ENCODE measurements around the gene KCNH5.
"Not testable (repeated sequence)": the region's sequence is repeated elsewhere in the genome, so short reads cannot be mapped to it uniquely, and the experiment has no call there.

KCNH5 gene

DNA sequence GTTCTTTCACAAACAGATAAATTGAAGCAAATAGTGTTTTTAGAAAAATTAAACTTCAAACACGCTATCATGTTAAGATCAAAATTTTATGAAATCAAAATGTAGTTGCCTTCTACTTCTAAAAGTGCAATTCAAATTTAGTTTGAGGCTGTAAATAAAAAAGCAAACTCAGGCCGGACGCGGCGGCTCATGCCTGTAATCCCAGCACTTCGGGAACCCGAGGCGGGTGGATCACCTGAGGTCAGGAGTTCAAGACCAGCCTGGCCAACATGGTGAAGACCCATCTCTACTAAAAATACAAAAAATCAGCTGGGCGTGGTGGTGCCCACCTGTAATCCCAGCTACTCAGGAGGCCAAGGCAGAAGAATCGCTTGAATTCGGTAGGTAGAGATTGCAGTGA is 298.4 kb downstream of the KCNH5 start:
- in situ Hi-C loops (cut with HindIII; ENCODE audit: low sequenced_read_pairs) = not testable (repeated sequence)

DNA sequence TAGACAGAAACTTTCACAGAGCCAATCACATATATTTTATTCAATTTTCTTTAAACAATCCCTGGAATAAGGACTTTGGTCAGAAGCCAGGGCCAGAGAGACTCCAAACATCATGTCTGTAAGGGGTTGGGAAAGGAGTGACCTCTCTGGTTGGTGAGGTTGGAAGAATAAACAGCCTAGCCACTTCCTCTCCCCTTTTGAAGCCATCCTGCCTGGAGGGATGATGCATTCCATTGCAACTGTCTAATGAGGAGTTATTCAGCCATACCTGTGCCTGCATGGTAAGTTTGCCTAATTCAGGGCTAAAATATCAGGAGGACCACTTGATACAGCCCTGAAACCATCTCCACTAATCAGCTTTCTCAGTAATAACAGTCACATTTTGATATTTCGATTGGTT is 299.8 kb downstream of the KCNH5 start:
- in situ Hi-C loops (cut with HindIII; ENCODE audit: low sequenced_read_pairs) = no loop called here

DNA sequence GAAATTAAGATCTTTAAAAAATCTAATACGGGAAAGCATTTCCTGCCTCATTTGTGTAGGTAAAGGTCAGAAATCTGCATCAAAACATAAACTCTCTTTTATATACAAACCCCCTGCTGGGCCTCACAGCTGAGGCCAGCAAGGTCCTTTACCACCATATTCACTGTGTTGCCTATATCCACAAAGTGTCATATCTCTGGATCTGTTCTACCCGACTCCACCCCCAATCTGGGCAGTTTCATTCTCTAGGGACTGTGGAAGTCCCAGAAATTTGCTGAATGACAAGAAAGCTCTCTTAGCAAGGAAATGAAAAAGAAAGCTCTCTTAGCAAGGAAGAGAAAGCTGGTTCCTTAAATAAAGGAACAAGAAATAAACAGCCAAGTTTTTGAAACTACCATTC is 301.7 kb downstream of the KCNH5 start:
- in situ Hi-C loops (cut with HindIII; ENCODE audit: low sequenced_read_pairs) = no loop called here

DNA sequence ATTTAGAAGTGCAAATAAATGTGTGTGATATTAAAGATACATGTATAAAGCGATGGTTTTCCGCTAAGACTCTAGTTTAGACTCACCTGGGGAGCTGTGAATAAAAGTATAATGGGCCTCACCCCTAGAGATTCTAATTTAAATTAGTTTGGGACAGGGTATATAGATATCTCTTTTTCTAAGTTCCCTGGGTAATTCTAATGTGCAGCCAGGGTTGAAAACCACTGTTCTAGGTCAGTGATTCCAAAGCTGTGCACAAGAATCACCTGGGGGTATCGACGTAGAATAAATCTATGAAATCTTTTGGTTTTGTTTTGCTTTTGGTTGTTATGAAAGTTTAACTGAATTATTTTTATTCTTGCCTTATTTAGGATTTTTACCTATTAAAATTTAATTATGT is 302.1 kb downstream of the KCNH5 start:
- in situ Hi-C loops (cut with HindIII; ENCODE audit: low sequenced_read_pairs) = no loop called here

DNA sequence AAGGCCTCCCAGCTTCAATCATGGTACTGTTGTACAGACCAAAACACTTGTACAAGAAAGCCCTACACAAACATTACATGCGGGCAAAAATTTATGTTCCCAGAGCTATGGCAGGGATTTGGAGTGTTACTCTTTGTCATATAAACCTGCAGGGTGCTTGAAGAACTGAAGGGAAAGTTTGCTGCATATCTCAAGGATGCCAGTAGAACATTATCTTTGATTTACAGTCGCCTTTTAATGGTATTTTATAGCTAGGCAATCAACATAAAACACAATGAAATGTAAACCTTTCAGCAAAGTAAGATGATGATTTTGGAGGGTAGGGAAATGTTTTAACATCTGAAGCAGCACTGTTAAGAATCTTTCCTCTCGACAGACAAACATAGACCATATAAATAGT is 305.6 kb downstream of the KCNH5 start:
- in situ Hi-C loops (cut with HindIII; ENCODE audit: low sequenced_read_pairs) = no loop called here

DNA sequence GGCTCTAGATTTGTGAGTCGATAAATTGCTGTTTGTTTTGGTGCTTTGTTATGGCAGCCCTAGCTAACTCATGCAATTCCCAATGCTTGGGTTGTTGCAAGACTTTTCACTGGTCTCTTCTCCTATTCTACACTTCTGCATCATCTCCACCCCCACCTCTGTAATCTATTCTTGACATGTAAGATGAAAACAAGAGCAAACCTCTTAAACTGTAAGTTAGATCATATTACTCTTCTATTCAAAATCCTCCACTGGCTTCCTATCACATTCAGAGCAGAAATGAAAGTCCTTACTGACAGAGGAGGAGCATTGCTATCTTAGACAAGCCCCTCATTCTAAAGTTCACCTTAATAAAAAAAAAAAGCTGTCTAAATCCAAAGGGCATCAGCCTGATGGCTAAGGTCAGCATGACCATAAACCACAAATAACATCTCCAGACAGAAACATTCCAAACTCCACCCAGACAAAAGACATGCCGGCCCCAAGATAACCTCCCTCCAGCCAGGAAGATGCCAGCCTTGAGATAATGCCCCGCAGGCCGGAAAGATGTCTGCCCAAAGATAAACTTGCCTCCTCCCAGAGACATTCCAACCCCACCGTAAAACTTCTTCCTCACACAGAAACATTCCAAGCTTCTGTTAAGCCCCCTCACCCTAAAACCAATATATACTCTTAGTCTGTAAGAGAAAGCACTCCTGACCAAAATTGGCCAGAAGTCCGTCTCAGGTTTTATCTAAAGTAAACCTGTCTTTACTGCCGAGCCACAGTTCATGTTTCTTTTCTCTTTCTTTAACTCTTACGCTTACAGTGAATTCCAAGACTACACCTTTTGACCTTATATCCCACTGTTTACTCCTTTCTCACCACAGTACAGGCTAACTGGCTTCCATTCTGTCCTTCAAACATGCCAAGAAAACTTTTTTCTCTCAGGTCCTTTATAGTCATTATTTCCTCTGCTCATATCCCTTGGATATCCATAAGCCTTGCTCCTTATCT is 308.9 kb downstream of the KCNH5 start:
- in situ Hi-C loops (cut with HindIII; ENCODE audit: low sequenced_read_pairs) = no loop called here

DNA sequence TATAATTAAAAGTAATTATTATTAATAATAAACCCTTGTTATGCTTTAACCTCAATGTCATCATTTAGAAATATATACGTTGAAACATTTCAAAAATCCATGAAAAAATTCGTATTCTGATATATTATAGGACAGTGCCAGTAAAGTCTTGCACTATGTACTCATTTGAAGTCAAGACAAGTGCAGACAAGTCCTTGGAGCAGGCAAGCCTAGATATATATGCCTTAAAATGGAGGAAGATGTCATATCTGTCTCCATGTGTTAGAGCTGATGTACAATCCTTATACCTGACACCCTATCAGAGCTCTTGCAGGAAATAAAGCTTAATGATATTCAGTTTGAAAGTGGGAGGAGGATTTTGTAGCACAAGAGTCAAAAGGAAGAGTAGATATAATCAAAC is 310.4 kb downstream of the KCNH5 start:
- in situ Hi-C loops (cut with HindIII; ENCODE audit: low sequenced_read_pairs) = no loop called here

DNA sequence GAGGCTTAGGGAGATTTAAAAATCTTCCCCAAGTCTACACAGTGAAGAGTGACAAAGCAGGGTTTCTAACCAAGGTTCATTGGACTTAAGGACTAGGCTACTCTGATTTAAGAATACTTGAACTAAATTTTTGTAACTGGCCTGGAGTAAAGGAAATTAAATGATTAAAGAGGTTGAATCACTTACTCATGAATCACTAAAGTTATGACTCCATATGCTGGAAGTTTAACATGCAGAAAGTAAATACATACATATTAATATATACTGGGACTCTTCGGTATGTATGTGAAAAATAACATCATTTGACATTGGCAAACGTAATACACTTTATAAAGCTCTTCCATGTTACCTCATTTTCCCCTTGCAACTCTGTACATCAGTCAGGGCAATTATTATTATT is 322.9 kb downstream of the KCNH5 start:
- in situ Hi-C loops (cut with HindIII; ENCODE audit: low sequenced_read_pairs) = no loop called here

DNA sequence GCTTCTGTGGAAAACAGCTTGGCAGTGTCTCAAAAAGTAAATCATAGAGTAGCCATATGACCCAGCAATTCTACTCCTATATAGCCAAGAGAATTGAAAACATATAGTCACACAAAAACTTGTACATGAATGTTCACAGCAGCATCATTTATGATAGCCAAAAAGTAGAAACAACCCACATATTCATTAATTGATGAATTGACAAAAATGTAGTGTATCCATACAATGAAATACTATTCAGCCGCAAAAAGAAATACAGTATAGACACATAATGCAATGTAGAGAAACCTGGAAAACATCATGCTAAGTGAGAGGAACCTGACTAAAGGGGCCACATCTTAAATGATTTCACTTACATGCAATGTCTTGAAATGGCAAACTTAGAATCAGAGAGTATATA is 326.6 kb downstream of the KCNH5 start:
- in situ Hi-C loops (cut with HindIII; ENCODE audit: low sequenced_read_pairs) = no loop called here

DNA sequence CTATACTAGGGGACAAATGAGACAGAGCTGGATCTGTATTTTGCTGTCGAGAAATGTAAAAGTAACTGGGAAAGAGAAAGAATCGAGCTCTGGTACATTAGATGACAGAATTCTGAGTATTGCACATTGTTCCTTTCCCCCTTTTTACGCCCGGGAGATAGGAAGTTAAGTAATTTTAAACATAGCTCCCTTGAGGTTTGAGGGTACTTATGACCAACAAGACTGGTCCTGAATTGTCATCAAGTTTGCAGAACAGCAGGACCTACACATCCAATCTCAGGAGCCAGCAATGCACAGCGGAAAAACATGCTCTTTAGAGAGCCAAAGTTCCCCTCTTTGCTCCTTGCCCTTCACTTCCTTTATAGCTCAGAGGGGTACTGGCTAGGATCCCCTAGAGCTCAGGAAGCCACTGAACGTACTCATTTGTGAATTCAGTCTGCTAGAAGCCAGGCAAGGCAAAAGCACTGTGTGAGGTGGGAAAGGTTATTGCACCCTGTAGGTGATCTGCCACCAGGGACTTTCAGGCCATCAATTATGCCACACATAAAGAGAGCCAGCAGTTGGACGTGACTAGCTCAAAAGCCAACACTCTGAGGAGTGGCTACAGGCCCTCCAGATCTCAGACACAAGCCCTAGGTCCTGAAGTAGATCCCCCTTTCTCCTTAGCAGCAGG is 333.8 kb downstream of the KCNH5 start:
- in situ Hi-C loops (cut with HindIII; ENCODE audit: low sequenced_read_pairs) = no loop called here

DNA sequence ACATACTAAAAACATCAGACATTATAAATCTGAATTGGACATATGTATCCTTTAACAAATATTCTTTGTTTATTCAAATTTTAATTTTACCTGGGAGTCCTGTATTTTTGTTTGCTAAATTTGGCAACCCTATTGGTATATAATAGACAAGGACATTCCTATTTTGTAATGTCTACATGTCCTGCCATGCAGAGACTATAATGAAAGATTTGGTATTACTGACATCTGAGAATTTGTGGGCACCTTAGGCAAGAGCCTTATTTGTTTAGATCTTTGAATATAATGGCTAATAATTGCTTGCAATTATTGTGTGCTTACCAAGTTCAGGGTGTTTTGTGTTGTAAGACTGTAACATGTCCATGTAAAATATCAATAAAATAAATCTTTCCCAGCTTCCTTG is 334.4 kb downstream of the KCNH5 start:
- in situ Hi-C loops (cut with HindIII; ENCODE audit: low sequenced_read_pairs) = no loop called here

DNA sequence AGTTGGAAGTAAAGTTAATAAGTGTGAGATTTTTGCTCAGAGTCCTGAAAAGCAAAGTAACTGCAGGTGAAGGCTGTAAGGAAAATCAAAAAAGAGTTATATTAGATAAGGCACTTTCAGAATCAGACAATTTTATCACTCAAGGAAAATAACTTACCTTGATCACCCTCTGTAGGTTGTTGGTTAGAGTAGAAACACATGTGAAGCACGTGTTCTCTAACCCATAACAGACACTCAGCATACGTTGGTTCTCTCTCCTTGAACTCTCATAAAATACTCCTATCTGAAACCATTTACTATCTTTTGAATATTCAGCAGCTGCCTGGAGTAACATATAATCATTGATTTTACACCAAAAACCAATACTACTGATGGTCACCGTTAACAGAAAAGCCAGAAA is 335.5 kb downstream of the KCNH5 start:
- in situ Hi-C loops (cut with HindIII; ENCODE audit: low sequenced_read_pairs) = no loop called here

DNA sequence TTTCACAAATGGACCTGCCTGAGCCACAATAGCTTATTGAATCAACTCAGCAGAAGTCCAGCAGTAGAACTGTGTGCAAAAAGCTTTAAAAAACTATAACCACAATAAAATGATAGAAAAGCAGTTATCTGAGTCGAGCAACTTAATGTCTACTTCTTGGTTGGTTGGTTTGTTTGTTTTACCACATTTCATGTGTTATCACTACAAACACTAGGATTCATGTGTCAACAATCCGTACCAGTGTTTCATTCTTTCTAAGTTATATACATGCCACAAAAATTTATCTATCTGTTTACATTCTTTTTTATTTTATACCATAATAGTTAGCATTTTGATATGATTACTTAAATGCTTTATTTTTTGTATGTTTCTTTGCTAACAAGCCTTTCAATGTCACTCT is 339.0 kb downstream of the KCNH5 start:
- in situ Hi-C loops (cut with HindIII; ENCODE audit: low sequenced_read_pairs) = no loop called here

DNA sequence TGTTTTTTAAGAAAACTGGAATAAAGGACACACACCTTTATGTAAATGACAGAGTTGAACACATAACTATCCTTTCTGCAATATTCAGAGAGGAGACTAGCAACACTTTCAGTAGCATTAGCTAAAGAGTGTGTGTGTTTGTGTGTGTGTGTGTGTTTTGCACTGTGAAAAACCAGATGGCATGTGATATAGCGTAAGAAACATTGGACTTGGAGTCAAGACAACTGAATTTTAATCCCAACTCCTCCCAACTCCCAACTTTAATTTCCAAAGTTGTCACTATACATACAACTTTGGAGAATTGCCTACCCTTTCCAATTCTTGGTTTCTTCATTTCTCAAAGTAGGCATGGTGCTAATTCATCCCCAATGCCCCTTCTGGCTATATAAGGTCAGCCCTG is 347.8 kb downstream of the KCNH5 start:
- in situ Hi-C loops (cut with HindIII; ENCODE audit: low sequenced_read_pairs) = no loop called here

DNA sequence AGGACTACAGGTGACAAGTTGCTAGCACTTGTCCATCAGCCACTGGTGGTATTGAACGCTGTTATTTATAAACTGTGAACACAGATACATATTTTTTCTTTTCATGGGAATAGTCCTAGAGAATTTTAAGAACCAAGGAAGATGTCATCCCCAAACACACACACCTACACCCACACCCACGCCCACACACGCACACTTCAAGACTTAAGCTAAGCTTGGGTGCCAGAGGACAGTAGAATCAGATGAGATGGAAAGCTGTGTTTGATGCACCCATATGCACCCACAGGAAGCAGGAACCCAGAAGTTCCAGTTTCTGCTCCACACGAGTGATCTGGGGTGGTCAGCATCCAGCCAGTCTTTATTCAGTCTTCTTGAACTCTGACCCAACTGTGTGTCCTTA is 348.3 kb downstream of the KCNH5 start:
- in situ Hi-C loops (cut with HindIII; ENCODE audit: low sequenced_read_pairs) = no loop called here

DNA sequence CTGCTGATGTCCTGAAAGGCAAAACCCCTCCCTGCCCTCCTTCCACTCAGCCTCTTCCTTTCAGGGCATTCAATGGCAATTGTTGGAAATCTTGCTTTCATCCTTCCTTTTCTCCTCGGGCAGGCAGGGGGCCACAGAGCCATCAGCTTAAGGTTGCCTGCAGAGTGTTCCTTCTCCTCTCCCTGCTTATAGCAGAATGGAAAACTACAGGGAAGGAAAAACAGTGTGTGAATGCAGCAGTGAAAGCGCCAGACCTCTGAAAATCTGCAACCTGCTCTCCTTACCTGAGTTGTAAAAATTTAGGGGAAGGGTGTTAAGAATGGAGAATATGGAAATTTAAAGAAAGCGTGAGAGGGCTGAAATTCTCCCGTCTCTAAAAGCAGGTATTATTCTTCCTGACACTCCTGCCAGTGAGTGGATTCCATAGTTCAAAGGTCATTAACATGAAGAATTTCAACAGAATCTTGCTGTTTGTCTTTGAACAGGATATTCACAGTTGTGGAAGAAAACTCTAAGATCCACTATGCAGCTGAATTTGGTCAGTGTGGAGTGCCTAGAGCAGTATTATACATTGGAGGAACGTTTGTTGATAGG is 348.8 kb downstream of the KCNH5 start:
- in situ Hi-C loops (cut with HindIII; ENCODE audit: low sequenced_read_pairs) = no loop called here

DNA sequence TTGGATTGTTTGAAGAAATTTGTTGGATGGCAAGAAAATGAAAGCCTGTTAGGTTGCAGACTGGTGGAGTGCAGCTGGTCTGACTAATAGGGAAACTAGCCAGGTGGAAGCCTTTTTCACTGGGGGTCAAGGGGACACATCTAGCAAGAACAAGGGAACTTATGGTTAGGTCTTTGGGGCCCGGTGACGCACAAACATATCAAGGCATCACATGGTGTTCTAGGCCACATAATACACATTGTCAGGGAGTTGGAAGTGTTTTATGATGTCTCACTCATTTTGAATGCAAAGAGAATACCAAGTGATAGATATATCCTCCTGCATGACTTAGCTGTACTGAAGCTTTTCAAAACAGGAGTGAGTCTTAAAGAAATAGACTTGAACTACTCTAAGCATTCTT is 351.2 kb downstream of the KCNH5 start:
- in situ Hi-C loops (cut with HindIII; ENCODE audit: low sequenced_read_pairs) = no loop called here

DNA sequence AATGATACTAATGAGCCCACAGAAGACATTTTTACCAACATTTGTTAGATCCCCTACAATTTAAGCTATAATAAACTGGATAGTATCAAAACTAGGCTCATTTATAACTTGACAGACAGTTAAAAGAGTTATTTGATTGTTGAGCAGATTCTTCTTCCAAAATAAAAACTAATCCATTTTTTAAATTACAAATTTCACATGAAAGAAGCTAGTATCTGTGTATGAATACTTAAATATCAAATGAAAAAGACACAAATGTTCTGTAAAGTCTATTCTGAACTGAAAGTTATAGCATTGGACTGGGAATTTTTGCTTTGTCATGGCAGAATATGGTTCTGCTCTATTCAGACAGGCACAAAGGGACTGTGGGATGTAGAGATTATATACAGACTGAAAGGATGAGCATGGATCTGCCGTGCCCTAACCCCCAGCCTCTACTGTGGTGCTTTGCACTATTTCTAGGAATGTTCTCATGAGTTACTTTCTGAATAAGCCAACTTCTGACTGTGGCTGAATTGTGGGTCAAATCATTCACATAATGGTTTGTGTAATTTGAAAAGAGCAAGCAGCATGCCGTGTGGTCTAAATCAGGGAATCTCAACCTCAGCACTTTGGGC is 352.7 kb downstream of the KCNH5 start:
- in situ Hi-C loops (cut with HindIII; ENCODE audit: low sequenced_read_pairs) = no loop called here

DNA sequence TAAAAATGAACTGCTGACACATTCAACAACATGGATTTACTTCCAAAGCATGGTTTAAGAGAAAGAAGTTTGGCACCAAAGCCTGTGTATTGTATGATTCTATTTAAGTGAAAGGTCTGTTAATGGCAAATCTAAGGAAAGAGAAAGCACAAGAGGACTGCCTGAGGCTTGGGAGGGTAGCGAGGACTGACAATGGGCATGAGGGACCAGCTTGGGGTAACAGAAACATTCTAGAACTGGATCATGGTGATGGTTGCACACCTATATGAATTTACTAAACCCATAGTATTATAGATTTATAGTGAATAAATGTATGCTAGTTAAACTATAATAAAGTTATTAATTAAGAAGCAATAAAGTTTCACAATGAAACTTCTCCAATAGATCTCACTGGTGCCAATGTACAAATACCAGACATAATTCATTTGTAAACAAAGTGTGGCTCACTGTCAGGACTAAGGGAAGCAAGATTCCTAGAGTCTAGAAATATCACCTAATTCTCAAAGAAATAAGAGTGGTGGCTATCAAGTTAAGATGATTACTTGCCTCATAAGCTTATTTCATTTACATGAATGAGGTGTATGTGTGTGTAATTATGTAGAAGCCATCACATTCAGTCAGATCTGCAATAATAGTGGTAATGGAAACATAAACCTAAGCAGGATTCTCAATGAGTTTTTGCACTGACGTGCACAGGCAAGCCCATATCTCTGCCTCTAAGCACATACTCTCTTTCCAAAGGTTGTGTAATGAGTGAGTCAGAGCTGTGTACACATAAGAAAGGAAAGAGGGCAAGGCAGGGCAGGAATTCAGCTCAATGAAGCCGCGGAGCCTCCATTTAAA is 353.4 kb downstream of the KCNH5 start:
- in situ Hi-C loops (cut with HindIII; ENCODE audit: low sequenced_read_pairs) = no loop called here

DNA sequence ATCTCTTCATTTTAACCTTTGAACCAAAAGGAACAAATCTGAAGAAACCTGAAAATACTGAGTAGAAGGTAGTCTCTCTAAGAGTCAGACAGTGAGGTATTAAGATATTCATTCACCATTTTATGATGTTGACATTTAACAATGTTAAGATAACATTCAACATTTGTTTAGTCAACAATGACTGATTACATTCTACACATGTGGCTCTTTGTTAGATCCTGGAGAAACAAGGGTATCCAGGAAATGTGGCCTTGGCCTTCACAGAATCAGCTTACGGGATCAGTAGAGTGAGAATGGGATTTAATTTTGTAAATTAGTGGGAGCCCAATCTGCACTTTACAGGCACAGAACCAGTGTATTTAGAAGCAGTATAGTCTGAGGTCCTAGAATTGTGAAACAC is 355.5 kb downstream of the KCNH5 start:
- in situ Hi-C loops (cut with HindIII; ENCODE audit: low sequenced_read_pairs) = no loop called here

DNA sequence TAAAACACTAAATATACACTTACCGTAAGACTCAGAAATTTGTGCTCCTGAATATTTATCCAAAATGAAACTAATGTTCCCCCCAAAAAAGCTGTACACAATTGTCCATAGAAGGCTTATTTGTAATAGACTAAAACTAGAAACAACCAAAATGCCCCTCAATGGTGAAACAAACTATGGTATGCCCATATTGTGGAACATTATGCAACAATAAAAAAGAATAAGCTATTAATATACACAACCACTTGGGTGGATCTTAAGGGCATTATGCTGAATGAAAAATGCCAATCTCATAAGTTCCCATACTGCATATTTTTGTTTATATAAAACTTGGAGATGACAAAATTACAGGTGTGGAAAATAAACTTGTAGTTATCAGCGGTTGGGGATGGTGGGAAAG is 357.4 kb downstream of the KCNH5 start:
- in situ Hi-C loops (cut with HindIII; ENCODE audit: low sequenced_read_pairs) = no loop called here

Data from DLD1 (cell line).